H54 (cell line): ENCODE data around the gene CDKAL1.

Source experiments
- DNase-seq: peaks from one replicate; pipeline ENCODE4 v3.0.0; 2011; ENCODE audit warnings: low spot score, mixed read lengths; ENCODE audit not compliant: insufficient read length
- FAIRE-seq: peaks from 3 replicates; lab custom pipeline; 2011; peaks lifted over from hg19 to GRCh38; lab: Jason Lieb, UNC
- POLR2A ChIP-seq: IDR thresholded peaks from 2 replicates; pipeline ENCODE4 v1.6.1; 2011; ENCODE audit warnings: low read depth, mild to moderate bottlenecking, low read length

Gene CDKAL1

GRCh38 chr6:20838113-20838512, 303.9 kb downstream of the CDKAL1 start:
- DNase-seq (no peak), FAIRE-seq (no peak)
- no peak for TF ChIP-seq POLR2A

GRCh38 chr6:20839630-20840029, 305.4 kb downstream of the CDKAL1 start:
- FAIRE-seq = peak; percentile 69
- no peak for TF ChIP-seq POLR2A
- DNase-seq = no peak

- FAIRE-seq = no peak
- DNase-seq = no peak
Measured at GRCh38 chr6:20840675-20841074, 306.4 kb downstream of the CDKAL1 start.

GRCh38 chr6:20841806-20842205, 307.5 kb downstream of the CDKAL1 start:
- no peak for TF ChIP-seq POLR2A
- FAIRE-seq (no peak), DNase-seq (no peak)

More at GRCh38 chr6:20840675-20841074, 306.4 kb downstream of the CDKAL1 start:
- no peak for TF ChIP-seq POLR2A

- TF ChIP-seq POLR2A = no peak
- no peak for FAIRE-seq
- DNase-seq = no peak
Measured at GRCh38 chr6:20845592-20845991, 311.3 kb downstream of the CDKAL1 start.

GRCh38 chr6:20846602-20847028, 312.4 kb downstream of the CDKAL1 start:
- no peak for TF ChIP-seq POLR2A
- FAIRE-seq (peak; percentile 88), DNase-seq (no peak)

- TF ChIP-seq POLR2A = no peak
- FAIRE-seq (peak; percentile 48), DNase-seq (no peak)
Measured at GRCh38 chr6:20847904-20848303, 313.6 kb downstream of the CDKAL1 start.

- FAIRE-seq (no peak), DNase-seq (no peak)
- no peak for TF ChIP-seq POLR2A
Measured at GRCh38 chr6:20850686-20851416, 316.6 kb downstream of the CDKAL1 start.

GRCh38 chr6:20851795-20852194, 317.5 kb downstream of the CDKAL1 start:
- no peak for FAIRE-seq
- no peak for TF ChIP-seq POLR2A
- no peak for DNase-seq

GRCh38 chr6:20853828-20854227, 319.6 kb downstream of the CDKAL1 start:
- no peak for TF ChIP-seq POLR2A
- DNase-seq (no peak), FAIRE-seq (no peak)

- no peak for DNase-seq
- FAIRE-seq = no peak
- TF ChIP-seq POLR2A = no peak
Measured at GRCh38 chr6:20856681-20857288, 322.5 kb downstream of the CDKAL1 start.

- DNase-seq (no peak), FAIRE-seq (no peak)
- TF ChIP-seq POLR2A = no peak
Measured at GRCh38 chr6:20861481-20861880, 327.2 kb downstream of the CDKAL1 start.

- no peak for TF ChIP-seq POLR2A
- no peak for FAIRE-seq
- DNase-seq = no peak
Measured at GRCh38 chr6:20866036-20866435, 331.8 kb downstream of the CDKAL1 start.

GRCh38 chr6:20866935-20867703, 332.9 kb downstream of the CDKAL1 start:
- FAIRE-seq (peak; percentile 87), DNase-seq (no peak)
- TF ChIP-seq POLR2A = no peak
